Measurements from ENCODE around the gene KIR3DL3.

GRCh38 chr19:54724644-54725043 is 402 bp downstream of the KIR3DL3 start:
- no peak for TF ChIP-seq CTCF (IDR thresholded peaks at IDR 0.05)
- no peak for TF ChIP-seq POLR2A (IDR thresholded peaks at IDR 0.05)
- TF ChIP-seq EP300 (IDR thresholded peaks at IDR 0.05), result no peak
